Muscle layer of duodenum (tissue), 2 donors: ENCODE measurements around the gene ITGA3.
"Not testable (repeated sequence)": the region's sequence is repeated elsewhere in the genome, so short reads cannot be mapped to it uniquely, and the experiment has no call there.

Experiments used
- H3K27ac ChIP-seq: one replicate; pipeline ENCODE4 v1.7.0; 2013; ENCODE audit warnings: mild to moderate bottlenecking, low read length
- H3K27me3 ChIP-seq: one replicate; pipeline ENCODE4 v1.7.0; 2013; ENCODE audit warnings: low read depth, mild to moderate bottlenecking, control low read depth, low read length
- H3K36me3 ChIP-seq, 2 donors: one replicate each; pipeline ENCODE4 v1.7.0; 2013; ENCODE audit warnings: low read length in 2 of 2, control low read depth in 1 of 2, mild to moderate bottlenecking in 1 of 2; ENCODE audit not compliant: insufficient read depth in 2 of 2, control insufficient read depth in 1 of 2
- H3K4me1 ChIP-seq, 2 donors: one replicate each; pipeline ENCODE4 v1.7.0; 2013; ENCODE audit warnings: low read length in 2 of 2, mild to moderate bottlenecking in 2 of 2, control low read depth in 1 of 2, moderate library complexity in 1 of 2; ENCODE audit not compliant: insufficient read depth in 2 of 2, control insufficient read depth in 1 of 2
- H3K4me3 ChIP-seq, 2 donors: one replicate each; pipeline ENCODE4 v1.7.0; 2013; ENCODE audit warnings: low read length in 2 of 2, low read depth in 1 of 2, mild to moderate bottlenecking in 1 of 2
- H3K9me3 ChIP-seq, 2 donors: one replicate each; pipeline ENCODE4 v1.7.0; 2013; ENCODE audit warnings: low read length in 2 of 2, control low read depth in 1 of 2, mild to moderate bottlenecking in 1 of 2; ENCODE audit not compliant: control insufficient read depth in 1 of 2
- donor health status: healthy.

The ITGA3 gene

DNA sequence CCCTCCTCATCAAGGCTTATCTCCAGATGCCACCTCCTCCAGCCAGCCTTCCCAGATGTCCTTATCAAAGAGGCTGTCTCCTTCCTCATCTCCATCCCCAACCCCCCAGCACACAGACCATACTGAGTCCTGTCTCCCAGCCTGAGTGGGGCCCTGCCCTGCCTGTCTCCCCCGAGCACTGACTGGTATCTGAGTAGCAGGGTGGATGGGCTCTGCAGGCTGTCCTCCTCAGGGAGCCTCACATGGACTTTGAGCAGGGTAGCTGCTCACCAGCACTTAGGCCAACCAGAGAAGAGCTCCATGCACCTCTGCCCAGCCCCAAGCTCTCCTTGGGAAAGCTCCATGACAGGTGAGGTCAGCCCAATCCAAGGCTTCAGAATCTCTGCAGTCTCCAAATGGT, 20.0 kb upstream of the ITGA3 start:
- no peaks in the 10 kb centered on the region for H3K9me3 ChIP-seq
- no peak overlapping the region for H3K4me3 ChIP-seq
- H3K36me3 ChIP-seq = no peaks in the 10 kb centered on the region
- H3K27me3 ChIP-seq = no peaks in the 10 kb centered on the region
- H3K4me1 ChIP-seq = peaks cover 4 to 42% of the 10 kb centered on the region in 2 donors
- no peak overlapping the region for H3K27ac ChIP-seq

DNA sequence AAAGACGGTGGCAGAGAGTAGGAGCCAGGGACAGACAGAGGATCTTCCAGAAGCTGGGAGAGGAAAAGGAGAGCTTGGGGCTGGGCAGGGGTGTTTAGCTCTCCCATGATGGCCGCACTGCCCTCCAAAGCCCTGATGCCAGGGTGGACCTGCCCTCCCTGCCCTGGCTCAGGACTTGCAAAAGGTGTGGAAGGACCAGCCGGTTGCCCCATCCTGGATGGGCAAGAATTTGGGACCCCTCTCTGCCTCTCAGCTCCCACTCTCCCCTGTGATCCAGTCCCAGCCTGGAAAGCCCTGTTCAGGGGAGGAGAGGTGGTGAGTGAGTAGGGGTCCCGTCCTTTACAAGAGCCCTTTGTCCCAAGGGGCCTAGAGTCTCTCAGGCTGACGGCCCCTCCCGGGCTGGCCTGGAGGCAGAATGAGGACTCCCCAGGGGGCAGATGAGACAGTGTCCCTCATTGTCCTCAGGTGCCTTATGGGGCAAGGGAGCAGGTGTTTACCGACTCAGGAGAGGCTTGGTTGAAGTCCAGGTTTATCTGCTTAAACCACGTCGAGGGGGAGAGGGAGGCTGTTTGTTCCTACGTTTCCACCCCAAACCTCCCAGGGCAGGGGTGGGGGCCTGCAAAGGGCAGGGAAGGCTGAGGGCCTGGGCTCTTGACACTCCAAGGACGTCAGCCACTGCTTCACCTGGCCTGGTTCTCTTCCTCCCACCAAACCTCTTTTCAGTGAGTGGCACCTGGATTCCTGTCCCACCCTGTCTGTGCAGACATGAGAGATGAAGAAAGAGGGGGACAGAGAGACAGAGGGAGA, 19.3 kb upstream of the ITGA3 start:
- H3K27me3 ChIP-seq = no peaks in the 10 kb centered on the region
- no peak overlapping the region for H3K27ac ChIP-seq
- no peaks in the 10 kb centered on the region for H3K36me3 ChIP-seq
- peaks cover 4 to 42% of the 10 kb centered on the region in 2 donors for H3K4me1 ChIP-seq
- H3K4me3 ChIP-seq = no peak overlapping the region
- H3K9me3 ChIP-seq = no peaks in the 10 kb centered on the region

- H3K4me3 ChIP-seq = no peak overlapping the region
- H3K27ac ChIP-seq = no peak overlapping the region
- no peaks in the 10 kb centered on the region for H3K36me3 ChIP-seq
- H3K27me3 ChIP-seq = no peaks in the 10 kb centered on the region
- H3K4me1 ChIP-seq = peaks cover 4 to 42% of the 10 kb centered on the region in 2 donors
- no peaks in the 10 kb centered on the region for H3K9me3 ChIP-seq
These were observed 18.4 kb upstream of the ITGA3 start for GRCh38 chr17:50037321-50038107.

- Histone ChIP-seq H3K4me3 (no peak overlapping the region), H3K36me3 (no peaks in the 10 kb centered on the region), H3K27me3 (no peaks in the 10 kb centered on the region), H3K27ac (no peak overlapping the region), H3K4me1 (peaks cover 4 to 33% of the 10 kb centered on the region in 2 donors), H3K9me3 (no peaks in the 10 kb centered on the region)
These were observed 16.9 kb upstream of the ITGA3 start for GRCh38 chr17:50039058-50039457.

- H3K27ac ChIP-seq, H3K9me3 ChIP-seq, H3K27me3 ChIP-seq, H3K36me3 ChIP-seq, H3K4me3 ChIP-seq: not testable (repeated sequence)
- H3K4me1 ChIP-seq = peaks cover 8 to 28% of the 10 kb centered on the region in 2 donors
These were observed 15.4 kb upstream of the ITGA3 start for GRCh38 chr17:50040496-50040895.

DNA sequence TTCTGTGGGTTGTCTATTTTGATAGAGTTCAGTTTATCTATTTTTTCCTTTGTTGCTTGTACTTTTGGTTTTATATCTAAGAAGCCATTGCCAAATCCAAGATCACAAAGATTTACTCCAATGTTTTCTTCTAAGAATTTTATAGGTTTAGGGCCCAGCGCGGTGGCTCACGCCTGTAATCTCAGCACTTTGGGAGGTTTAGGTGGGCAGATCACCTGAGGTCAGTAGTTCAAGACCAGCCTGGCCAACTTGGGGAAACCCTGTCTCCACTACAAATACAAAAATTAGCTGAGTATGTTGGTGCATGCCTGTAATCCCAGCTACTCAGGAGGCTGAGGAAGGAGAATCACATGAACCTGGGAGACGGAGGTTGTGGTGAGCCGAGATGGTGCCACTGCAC, 13.7 kb upstream of the ITGA3 start:
- Histone ChIP-seq H3K4me3 (no peak overlapping the region), H3K4me1 (peaks cover 4 to 12% of the 10 kb centered on the region in 2 donors), H3K27me3 (no peaks in the 10 kb centered on the region), H3K9me3 (no peaks in the 10 kb centered on the region), H3K27ac (no peak overlapping the region), H3K36me3 (no peaks in the 10 kb centered on the region)

- Histone ChIP-seq H3K4me1 (peaks cover 2 to 3% of the 10 kb centered on the region in 2 donors), H3K36me3 (no peaks in the 10 kb centered on the region), H3K27me3 (no peaks in the 10 kb centered on the region), H3K27ac (no peak overlapping the region), H3K9me3 (no peaks in the 10 kb centered on the region), H3K4me3 (no peak overlapping the region)
These were observed 12.4 kb upstream of the ITGA3 start for GRCh38 chr17:50043290-50044148.

GRCh38 chr17:50044483-50044882, 11.4 kb upstream of the ITGA3 start:
- H3K36me3 ChIP-seq = no peaks in the 10 kb centered on the region
- H3K27ac ChIP-seq = no peak overlapping the region
- H3K4me1 ChIP-seq = peaks cover 3 to 5% of the 10 kb centered on the region in 2 donors
- H3K27me3 ChIP-seq = no peaks in the 10 kb centered on the region
- no peak overlapping the region for H3K4me3 ChIP-seq
- no peaks in the 10 kb centered on the region for H3K9me3 ChIP-seq

DNA sequence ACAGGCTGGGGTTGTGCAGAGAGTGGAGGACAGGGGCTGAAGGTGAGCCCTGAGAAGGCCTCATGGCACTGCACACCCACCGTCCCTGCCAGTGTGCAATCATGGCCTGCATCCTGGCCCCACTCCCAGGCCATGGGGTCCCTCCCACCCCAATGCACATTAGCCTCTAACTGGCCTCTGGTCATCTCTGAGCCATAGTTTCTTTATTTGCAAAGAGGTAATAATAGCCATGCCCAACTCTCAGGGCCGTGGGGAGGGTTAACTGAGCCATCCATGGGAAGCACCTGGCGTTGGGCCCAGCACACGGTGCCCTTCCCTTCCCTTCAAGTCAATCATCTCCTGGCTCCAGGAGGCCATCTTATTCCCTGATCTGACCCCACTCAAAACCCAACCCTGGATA, 10.8 kb upstream of the ITGA3 start:
- Histone ChIP-seq H3K4me3 (no peak overlapping the region), H3K27me3 (no peaks in the 10 kb centered on the region), H3K27ac (no peak overlapping the region), H3K36me3 (no peaks in the 10 kb centered on the region), H3K4me1 (peaks cover 3 to 5% of the 10 kb centered on the region in 2 donors), H3K9me3 (no peaks in the 10 kb centered on the region)

- Histone ChIP-seq H3K27ac (no peak overlapping the region), H3K27me3 (no peaks in the 10 kb centered on the region), H3K36me3 (no peaks in the 10 kb centered on the region), H3K4me3 (no peak overlapping the region), H3K4me1 (peaks cover 3 to 5% of the 10 kb centered on the region in 2 donors), H3K9me3 (no peaks in the 10 kb centered on the region)
These were observed 9.7 kb upstream of the ITGA3 start for GRCh38 chr17:50046179-50046578.

GRCh38 chr17:50046667-50047066, 9.2 kb upstream of the ITGA3 start:
- Histone ChIP-seq H3K4me1 (peaks cover 3 to 5% of the 10 kb centered on the region in 2 donors), H3K4me3 (no peak overlapping the region), H3K27me3 (no peaks in the 10 kb centered on the region), H3K27ac (no peak overlapping the region), H3K36me3 (no peaks in the 10 kb centered on the region), H3K9me3 (no peaks in the 10 kb centered on the region)
